Sigmoid colon (tissue), 4 donors: ENCODE results near the gene NFE2L3.

ENCODE experiments used
- EP300 ChIP-seq, 4 donors: sonication (generic); formaldehyde crosslinking; IDR thresholded peaks; one replicate each; pipeline ENCODE4 v1.6.1; 2017; ENCODE audit warnings: antibody characterized with exemption in 4 of 4
- POLR2A ChIP-seq, 2 donors: fragments of 450-650 bp; IDR thresholded peaks; one replicate each; pipeline ENCODE4 v1.6.1; 2016; ENCODE audit warnings: antibody characterized with exemption in 2 of 2, mild to moderate bottlenecking in 2 of 2, moderate library complexity in 2 of 2
- POLR2AphosphoS5 ChIP-seq, 4 donors: sonication (generic); formaldehyde crosslinking; IDR thresholded peaks; one replicate each; pipeline ENCODE4 v1.6.1; 2017; ENCODE audit warnings: antibody characterized with exemption in 4 of 4
- TF ChIP-seq, protein P1 (sequence below), 4 experiments: fragments of 450-650 bp in 3 of 4; fragments of 200-600 bp in 1 of 4; IDR thresholded peaks; one replicate each; pipeline ENCODE4 v1.5.1; 2016 to 2019; ENCODE audit warnings: antibody characterized with exemption in 4 of 4, mild to moderate bottlenecking in 3 of 4, moderate library complexity in 2 of 4

DNA sequence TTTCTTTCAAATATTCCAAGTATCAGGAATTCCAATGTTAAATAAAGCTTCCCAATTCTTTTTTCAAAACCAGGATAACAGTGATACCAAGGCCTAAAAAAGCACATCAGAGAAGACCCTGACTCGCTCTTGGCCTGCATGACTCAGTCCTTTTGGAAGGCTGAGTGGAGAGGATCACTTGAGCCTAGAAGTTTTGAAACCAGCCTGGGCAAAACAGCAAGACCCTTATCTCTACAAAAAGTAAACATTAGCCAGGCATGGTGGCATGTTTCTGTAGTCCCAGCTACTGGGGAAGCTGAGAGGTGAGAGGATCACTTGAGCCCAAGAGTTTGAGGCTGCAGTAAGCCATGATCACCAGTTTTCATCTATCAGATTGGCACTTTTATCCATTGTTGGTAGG is 18.7 kb downstream of the NFE2L3 start:
- TF ChIP-seq POLR2AphosphoS5 (IDR thresholded peaks at IDR 0.05) (no peak), POLR2A (IDR thresholded peaks at IDR 0.05) (no peak), EP300 (IDR thresholded peaks at IDR 0.05) (no peak)
- TF ChIP-seq, protein P1, sequence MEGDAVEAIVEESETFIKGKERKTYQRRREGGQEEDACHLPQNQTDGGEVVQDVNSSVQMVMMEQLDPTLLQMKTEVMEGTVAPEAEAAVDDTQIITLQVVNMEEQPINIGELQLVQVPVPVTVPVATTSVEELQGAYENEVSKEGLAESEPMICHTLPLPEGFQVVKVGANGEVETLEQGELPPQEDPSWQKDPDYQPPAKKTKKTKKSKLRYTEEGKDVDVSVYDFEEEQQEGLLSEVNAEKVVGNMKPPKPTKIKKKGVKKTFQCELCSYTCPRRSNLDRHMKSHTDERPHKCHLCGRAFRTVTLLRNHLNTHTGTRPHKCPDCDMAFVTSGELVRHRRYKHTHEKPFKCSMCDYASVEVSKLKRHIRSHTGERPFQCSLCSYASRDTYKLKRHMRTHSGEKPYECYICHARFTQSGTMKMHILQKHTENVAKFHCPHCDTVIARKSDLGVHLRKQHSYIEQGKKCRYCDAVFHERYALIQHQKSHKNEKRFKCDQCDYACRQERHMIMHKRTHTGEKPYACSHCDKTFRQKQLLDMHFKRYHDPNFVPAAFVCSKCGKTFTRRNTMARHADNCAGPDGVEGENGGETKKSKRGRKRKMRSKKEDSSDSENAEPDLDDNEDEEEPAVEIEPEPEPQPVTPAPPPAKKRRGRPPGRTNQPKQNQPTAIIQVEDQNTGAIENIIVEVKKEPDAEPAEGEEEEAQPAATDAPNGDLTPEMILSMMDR (IDR thresholded peaks at IDR 0.05) = no peak
